ENCODE data around the gene ISOC2. TPM values are rescaled to one million over a fixed set of nuclear protein-coding genes. Genes with fewer than 3 reads are reported as not detected.

Gene ISOC2
- polyA plus RNA-seq, 3 donors: 14.8 to 20.2 (median 14.9) TPM

GRCh38 chr19:55488986-55489710, 27.7 kb upstream of the ISOC2 start:
- 68% methylated on average over 31 of the region's 36 CpGs for WGBS (ENCODE audit: insufficient coverage)
- no peaks in the 10 kb centered on the region for H3K36me3 ChIP-seq (replicated peaks in 1 of 2; ENCODE audit: control insufficient read depth in 1 of 2, insufficient read depth in 2 of 2, low read length in 2 of 2)

More at GRCh38 chr19:55488986-55489710, 27.7 kb upstream of the ISOC2 start:
- intact Hi-C loops (cut with micrococcal nuclease): no loop called here
- DNase-seq: no peak
- H3K9ac ChIP-seq (ENCODE audit: insufficient read depth, low read length, poor library complexity, severe bottlenecking): no peak overlapping the region
- Mint-ChIP-seq H3K9me3 (no peaks in the 10 kb centered on the region), H3K4me3 (no peak overlapping the region), H3K4me1 (peaks cover 14% of the 10 kb centered on the region), H3K27me3 (ENCODE audit: low read depth in 3 of 3) (peaks cover 19 to 55% (median 21%) of the 10 kb centered on the region in 3 donors), H3K36me3 (no peaks in the 10 kb centered on the region), H3K27ac (no peak overlapping the region)
- H3K4me2 ChIP-seq (replicated peaks; ENCODE audit: extremely low read depth, low read length, poor library complexity, severe bottlenecking): no peak overlapping the region
- H4K20me1 ChIP-seq (ENCODE audit: insufficient read depth, low read length): peaks cover 5% of the 10 kb centered on the region
- TF ChIP-seq CTCF (IDR thresholded peaks at IDR 0.05): no peak
- H3K4me1 ChIP-seq (ENCODE audit: control insufficient read depth in 1 of 2, insufficient read depth in 2 of 2, low read length in 2 of 2): peaks cover 10 to 12% of the 10 kb centered on the region in 2 donors
- no peak overlapping the region for H3K4me3 ChIP-seq (replicated peaks in 1 of 3; ENCODE audit: low read depth in 2 of 3, low read length in 3 of 3)
- no peaks in the 10 kb centered on the region for H3K79me2 ChIP-seq (ENCODE audit: insufficient read depth, low read length)
- no peaks in the 10 kb centered on the region for H3K9me3 ChIP-seq (replicated peaks in 1 of 2; ENCODE audit: control insufficient read depth in 1 of 2, insufficient read depth in 1 of 2, low read length in 2 of 2)
- H3K27ac ChIP-seq (ENCODE audit: low read depth in 1 of 2, low read length in 2 of 2): no peak overlapping the region
- H3K27me3 ChIP-seq (ENCODE audit: control insufficient read depth in 2 of 2, insufficient read depth in 2 of 2, low read length in 2 of 2): peaks cover 0 to 5% of the 10 kb centered on the region in 2 donors
- no peak overlapping the region for H2AFZ ChIP-seq (ENCODE audit: insufficient read depth, low read depth, low read length, poor library complexity, severe bottlenecking)
